Neural progenitor cell (in vitro differentiated cells): ENCODE measurements around the gene SMU1. TPM values are rescaled to one million over a fixed set of nuclear protein-coding genes. Genes with fewer than 3 reads are reported as not detected.

ENCODE experiments used
- DNase-seq: peaks from one replicate; pipeline ENCODE4 v3.0.0-alpha.2; 2016; ENCODE audit warnings: low spot score
- H2AFZ ChIP-seq: fragments of 200-600 bp; sonication (generic); replicated peaks from 2 replicates; pipeline ENCODE4 v1.6.1; 2016; ENCODE audit warnings: antibody characterized with exemption
- H3F3A ChIP-seq: fragments of 200-600 bp; sonication (generic); 2 replicates; pipeline ENCODE4 v1.6.1; 2016; ENCODE audit warnings: antibody characterized with exemption, low read depth
- H3K27ac ChIP-seq: fragments of 200-600 bp; sonication (generic); 2 replicates; pipeline ENCODE4 v1.5.1; 2016; ENCODE audit warnings: mild to moderate bottlenecking
- H3K27me3 ChIP-seq: fragments of 200-600 bp; sonication (generic); 2 replicates; pipeline ENCODE4 v1.6.1; 2016; ENCODE audit warnings: mild to moderate bottlenecking, moderate library complexity
- H3K36me3 ChIP-seq: fragments of 200-600 bp; sonication (generic); 2 replicates; pipeline ENCODE4 v1.5.1; 2016
- H3K4me1 ChIP-seq: fragments of 200-600 bp; sonication (generic); 2 replicates; pipeline ENCODE4 v1.6.1; 2016; ENCODE audit warnings: mixed run types
- H3K4me2 ChIP-seq: fragments of 200-600 bp; sonication (generic); 2 replicates; pipeline ENCODE4 v1.6.1; 2016
- H3K4me3 ChIP-seq: fragments of 200-600 bp; sonication (generic); 2 replicates; pipeline ENCODE4 v1.5.1; 2016
- H3K79me2 ChIP-seq: fragments of 200-600 bp; sonication (generic); 2 replicates; pipeline ENCODE4 v1.6.1; 2016; ENCODE audit warnings: low read depth
- H3K9ac ChIP-seq: fragments of 200-600 bp; sonication (generic); 2 replicates; pipeline ENCODE4 v1.6.1; 2016
- H3K9me3 ChIP-seq: fragments of 200-600 bp; sonication (generic); 2 replicates; pipeline ENCODE4 v1.5.1; 2016; ENCODE audit warnings: low read depth
- H4K20me1 ChIP-seq: fragments of 200-600 bp; sonication (generic); 2 replicates; pipeline ENCODE4 v1.6.1; 2016; ENCODE audit warnings: low read depth
- H3K27ac Mint-ChIP-seq: 3 replicates; pipeline ENCODE4 v1.8.0; 2021; ENCODE audit warnings: mixed read lengths
- H3K27me3 Mint-ChIP-seq: 2 replicates; pipeline ENCODE4 v1.8.0; 2022; ENCODE audit warnings: low read depth, mild to moderate bottlenecking, inconsistent platforms, moderate library complexity, mixed read lengths; ENCODE audit not compliant: insufficient read depth
- H3K36me3 Mint-ChIP-seq: 3 replicates; pipeline ENCODE4 v1.8.0; 2021; ENCODE audit warnings: mixed read lengths
- H3K4me1 Mint-ChIP-seq: 3 replicates; pipeline ENCODE4 v1.8.0; 2021; ENCODE audit warnings: mixed read lengths
- H3K4me3 Mint-ChIP-seq: 3 replicates; pipeline ENCODE4 v1.8.0; 2021; ENCODE audit warnings: mild to moderate bottlenecking, moderate library complexity, mixed read lengths
- H3K9me3 Mint-ChIP-seq: 3 replicates; pipeline ENCODE4 v1.8.0; 2020; ENCODE audit warnings: mixed read lengths
- EZH2 ChIP-seq: fragments of 200-600 bp; sonication (generic); IDR thresholded peaks from 2 replicates; pipeline ENCODE4 v1.6.1; 2017; ENCODE audit warnings: antibody characterized with exemption, mild to moderate bottlenecking, moderate library complexity
- EZH2phosphoT487 ChIP-seq: fragments of 200-600 bp; sonication (generic); IDR thresholded peaks from 2 replicates; pipeline ENCODE4 v1.6.1; 2017; ENCODE audit warnings: antibody characterized with exemption
- total RNA-seq: library from RNA; depleted of rRNA; stranded (reverse); fragments of >200 nt; gene quantifications from 2 replicates; pipeline ENCODE4 v1.2.3, GENCODE V29; 2015; ENCODE audit warnings: low replicate concordance
- TF ChIP-seq, protein P1 (sequence below): fragments of 200-600 bp; sonication (generic); IDR thresholded peaks from 2 replicates; pipeline ENCODE4 v1.5.1; 2017; ENCODE audit warnings: antibody characterized with exemption, mild to moderate bottlenecking

SMU1 gene
- total RNA-seq: 28.6 and 34.9 TPM in 2 replicates

GRCh38 chr9:33076046-33077004 lies at the start of gene SMU1:
SMU1 (minus strand) TSS chr9:33076674; CDS start chr9:33076608, 66 bp downstream.
- H3K36me3 Mint-ChIP-seq: peaks cover 8% of the 10 kb centered on the region
- peaks cover 5% of the 10 kb centered on the region for H3K36me3 ChIP-seq
- no peaks in the 10 kb centered on the region for H3K9me3 ChIP-seq
- H3K9me3 Mint-ChIP-seq: no peaks in the 10 kb centered on the region
- peak within 1 kb of the TSS; percentile 99 for H3K4me2 ChIP-seq
- peaks cover 50% of the 10 kb centered on the region for H3K79me2 ChIP-seq
- H3K27me3 ChIP-seq: no peaks in the 10 kb centered on the region
- peaks cover 8% of the 10 kb centered on the region for H3F3A ChIP-seq
- H3K4me1 Mint-ChIP-seq: peaks cover 10% of the 10 kb centered on the region
- peaks cover 14% of the 10 kb centered on the region for H4K20me1 ChIP-seq
- DNase-seq: peak; percentile 98
- peak within 1 kb of the TSS; percentile 65 for H2AFZ ChIP-seq
- no peak for TF ChIP-seq EZH2phosphoT487
- TF ChIP-seq EZH2: peak; percentile 32
- H3K27ac Mint-ChIP-seq: peak within 1 kb of the TSS; percentile 99
- H3K27ac ChIP-seq: peak within 1 kb of the TSS; percentile 74
- H3K9ac ChIP-seq: peak within 1 kb of the TSS; percentile 97
- H3K4me3 ChIP-seq: peak within 1 kb of the TSS; percentile 86
- peaks cover 4% of the 10 kb centered on the region for H3K4me1 ChIP-seq
- H3K4me3 Mint-ChIP-seq: peak within 1 kb of the TSS; percentile 99
- peaks cover 7% of the 10 kb centered on the region for H3K27me3 Mint-ChIP-seq

GRCh38 chr9:33125461-33125860 lies 49.0 kb upstream of the SMU1 start:
- H3K9me3 ChIP-seq: no peaks in the 10 kb centered on the region
- peaks cover 14% of the 10 kb centered on the region for H3K4me1 ChIP-seq
- no peaks in the 10 kb centered on the region for H3K79me2 ChIP-seq
- H4K20me1 ChIP-seq: no peaks in the 10 kb centered on the region
- no peak overlapping the region for H3K27ac ChIP-seq
- H3K4me2 ChIP-seq: no peak overlapping the region
- peaks cover 13% of the 10 kb centered on the region for H3K4me1 Mint-ChIP-seq
- no peak for DNase-seq
- H3K4me3 ChIP-seq: no peak overlapping the region
- H3F3A ChIP-seq: no peaks in the 10 kb centered on the region
- H3K27me3 Mint-ChIP-seq: no peaks in the 10 kb centered on the region
- H3K9ac ChIP-seq: no peak overlapping the region
- H2AFZ ChIP-seq: no peak overlapping the region
- no peaks in the 10 kb centered on the region for H3K9me3 Mint-ChIP-seq
- no peak overlapping the region for H3K27ac Mint-ChIP-seq
- no peaks in the 10 kb centered on the region for H3K27me3 ChIP-seq
- TF ChIP-seq EZH2phosphoT487 (no peak), EZH2 (no peak)
- TF ChIP-seq, protein P1, sequence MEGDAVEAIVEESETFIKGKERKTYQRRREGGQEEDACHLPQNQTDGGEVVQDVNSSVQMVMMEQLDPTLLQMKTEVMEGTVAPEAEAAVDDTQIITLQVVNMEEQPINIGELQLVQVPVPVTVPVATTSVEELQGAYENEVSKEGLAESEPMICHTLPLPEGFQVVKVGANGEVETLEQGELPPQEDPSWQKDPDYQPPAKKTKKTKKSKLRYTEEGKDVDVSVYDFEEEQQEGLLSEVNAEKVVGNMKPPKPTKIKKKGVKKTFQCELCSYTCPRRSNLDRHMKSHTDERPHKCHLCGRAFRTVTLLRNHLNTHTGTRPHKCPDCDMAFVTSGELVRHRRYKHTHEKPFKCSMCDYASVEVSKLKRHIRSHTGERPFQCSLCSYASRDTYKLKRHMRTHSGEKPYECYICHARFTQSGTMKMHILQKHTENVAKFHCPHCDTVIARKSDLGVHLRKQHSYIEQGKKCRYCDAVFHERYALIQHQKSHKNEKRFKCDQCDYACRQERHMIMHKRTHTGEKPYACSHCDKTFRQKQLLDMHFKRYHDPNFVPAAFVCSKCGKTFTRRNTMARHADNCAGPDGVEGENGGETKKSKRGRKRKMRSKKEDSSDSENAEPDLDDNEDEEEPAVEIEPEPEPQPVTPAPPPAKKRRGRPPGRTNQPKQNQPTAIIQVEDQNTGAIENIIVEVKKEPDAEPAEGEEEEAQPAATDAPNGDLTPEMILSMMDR: no peak
- H3K36me3 Mint-ChIP-seq: peaks cover 11% of the 10 kb centered on the region
- H3K36me3 ChIP-seq: no peaks in the 10 kb centered on the region
- no peak overlapping the region for H3K4me3 Mint-ChIP-seq

DNA sequence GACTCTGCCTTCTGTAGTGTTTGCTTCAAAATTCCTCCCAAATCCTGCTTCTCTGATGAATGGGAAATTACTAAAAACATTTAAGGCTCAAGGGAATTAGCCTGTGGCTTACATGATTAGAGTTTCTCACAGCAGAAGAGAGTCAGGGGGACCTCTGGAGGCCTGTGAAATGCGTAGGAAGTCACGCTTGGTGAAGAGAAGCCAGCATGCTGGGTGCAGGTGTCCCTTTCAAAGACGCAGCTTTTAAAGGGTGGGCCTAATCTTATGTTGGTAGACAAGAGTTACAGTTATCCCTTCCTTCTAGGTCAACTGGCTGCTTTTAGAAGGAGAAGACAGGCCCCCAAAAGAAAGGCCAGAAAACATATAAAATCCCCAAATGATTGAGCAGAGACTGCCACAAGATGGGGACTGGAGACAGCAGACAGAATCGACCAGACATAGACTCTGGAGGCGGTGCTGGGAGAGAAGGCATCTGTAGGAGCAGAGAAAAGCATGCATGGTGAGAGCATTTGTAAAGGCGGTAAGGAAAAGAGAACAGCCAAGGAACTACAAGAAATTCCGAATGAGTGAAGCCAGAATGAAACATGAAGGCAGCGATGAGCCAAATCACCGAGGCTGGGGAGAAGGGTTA lies 48.4 kb upstream of the SMU1 start:
- Mint-ChIP-seq H3K4me3 (no peak overlapping the region), H3K4me1 (peaks cover 13% of the 10 kb centered on the region), H3K36me3 (peaks cover 9% of the 10 kb centered on the region), H3K27ac (peak overlapping the region; percentile 8), H3K9me3 (no peaks in the 10 kb centered on the region), H3K27me3 (no peaks in the 10 kb centered on the region)
- peaks cover 14% of the 10 kb centered on the region for H3K4me1 ChIP-seq
- H3K4me3 ChIP-seq: no peak overlapping the region
- no peaks in the 10 kb centered on the region for H3K9me3 ChIP-seq
- peak overlapping the region; percentile 7 for H3K4me2 ChIP-seq
- H3K79me2 ChIP-seq: no peaks in the 10 kb centered on the region
- no peaks in the 10 kb centered on the region for H4K20me1 ChIP-seq
- H3K9ac ChIP-seq: no peak overlapping the region
- peak; percentile 39 for DNase-seq
- TF ChIP-seq EZH2 (no peak), EZH2phosphoT487 (no peak)
- TF ChIP-seq, protein P1: no peak
- H3F3A ChIP-seq: no peaks in the 10 kb centered on the region
- no peaks in the 10 kb centered on the region for H3K27me3 ChIP-seq
- H3K27ac ChIP-seq: no peak overlapping the region
- H2AFZ ChIP-seq: no peak overlapping the region
- H3K36me3 ChIP-seq: no peaks in the 10 kb centered on the region
